ENCODE measurements around the gene MTA3.

The MTA3 gene

DNA sequence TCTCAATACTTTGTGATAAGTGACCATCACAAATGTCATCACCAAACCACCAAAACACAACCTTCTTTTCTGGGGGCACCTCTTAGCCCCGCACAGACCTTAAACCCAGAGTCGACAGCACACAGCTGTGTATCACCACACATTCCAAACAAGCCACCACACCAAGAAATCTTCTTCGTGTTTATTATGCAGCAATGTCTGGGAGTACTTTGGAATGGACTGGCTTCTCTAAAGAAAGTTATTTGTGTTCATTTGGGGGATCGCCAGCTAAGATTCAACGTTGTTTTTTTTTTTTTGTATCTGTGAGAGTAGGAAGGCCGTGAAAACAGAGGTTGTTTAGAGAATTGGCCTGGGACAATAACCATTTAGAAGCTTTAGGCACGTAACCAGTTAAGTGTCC lies 1.1 kb upstream of the MTA3 start:
- TF ChIP-seq, protein P1, sequence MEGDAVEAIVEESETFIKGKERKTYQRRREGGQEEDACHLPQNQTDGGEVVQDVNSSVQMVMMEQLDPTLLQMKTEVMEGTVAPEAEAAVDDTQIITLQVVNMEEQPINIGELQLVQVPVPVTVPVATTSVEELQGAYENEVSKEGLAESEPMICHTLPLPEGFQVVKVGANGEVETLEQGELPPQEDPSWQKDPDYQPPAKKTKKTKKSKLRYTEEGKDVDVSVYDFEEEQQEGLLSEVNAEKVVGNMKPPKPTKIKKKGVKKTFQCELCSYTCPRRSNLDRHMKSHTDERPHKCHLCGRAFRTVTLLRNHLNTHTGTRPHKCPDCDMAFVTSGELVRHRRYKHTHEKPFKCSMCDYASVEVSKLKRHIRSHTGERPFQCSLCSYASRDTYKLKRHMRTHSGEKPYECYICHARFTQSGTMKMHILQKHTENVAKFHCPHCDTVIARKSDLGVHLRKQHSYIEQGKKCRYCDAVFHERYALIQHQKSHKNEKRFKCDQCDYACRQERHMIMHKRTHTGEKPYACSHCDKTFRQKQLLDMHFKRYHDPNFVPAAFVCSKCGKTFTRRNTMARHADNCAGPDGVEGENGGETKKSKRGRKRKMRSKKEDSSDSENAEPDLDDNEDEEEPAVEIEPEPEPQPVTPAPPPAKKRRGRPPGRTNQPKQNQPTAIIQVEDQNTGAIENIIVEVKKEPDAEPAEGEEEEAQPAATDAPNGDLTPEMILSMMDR (conservative IDR thresholded peaks at IDR 0.05; ENCODE audit: low read depth, low read length), result no peak
- no peak overlapping the region for H3K4me3 ChIP-seq (IDR thresholded peaks at IDR 0.05; ENCODE audit: insufficient read depth, low read depth, low read length)
- H4K20me1 ChIP-seq (ENCODE audit: insufficient read depth), result no peaks in the 10 kb centered on the region
- no peak overlapping the region for H3K27ac ChIP-seq
- H3K4me2 ChIP-seq, result peak overlapping the region; percentile 8; the same call in 1 of the 2 replicates
- peak overlapping the region; percentile 42; the same call in 1 of the 2 replicates for H2AFZ ChIP-seq (ENCODE audit: low read depth)
- no peaks in the 10 kb centered on the region for H3K27me3 ChIP-seq (ENCODE audit: insufficient read depth, low read depth)
- H3K4me1 ChIP-seq (ENCODE audit: low read depth, poor library complexity, severe bottlenecking), result peaks cover 31% of the 10 kb centered on the region
- peaks cover 11% of the 10 kb centered on the region; the same call in 1 of the 2 replicates for H3K79me2 ChIP-seq (ENCODE audit: insufficient read depth, low read depth)
- H3K9ac ChIP-seq, result no peak overlapping the region
- no peaks in the 10 kb centered on the region for H3K36me3 ChIP-seq (ENCODE audit: insufficient read depth)

DNA sequence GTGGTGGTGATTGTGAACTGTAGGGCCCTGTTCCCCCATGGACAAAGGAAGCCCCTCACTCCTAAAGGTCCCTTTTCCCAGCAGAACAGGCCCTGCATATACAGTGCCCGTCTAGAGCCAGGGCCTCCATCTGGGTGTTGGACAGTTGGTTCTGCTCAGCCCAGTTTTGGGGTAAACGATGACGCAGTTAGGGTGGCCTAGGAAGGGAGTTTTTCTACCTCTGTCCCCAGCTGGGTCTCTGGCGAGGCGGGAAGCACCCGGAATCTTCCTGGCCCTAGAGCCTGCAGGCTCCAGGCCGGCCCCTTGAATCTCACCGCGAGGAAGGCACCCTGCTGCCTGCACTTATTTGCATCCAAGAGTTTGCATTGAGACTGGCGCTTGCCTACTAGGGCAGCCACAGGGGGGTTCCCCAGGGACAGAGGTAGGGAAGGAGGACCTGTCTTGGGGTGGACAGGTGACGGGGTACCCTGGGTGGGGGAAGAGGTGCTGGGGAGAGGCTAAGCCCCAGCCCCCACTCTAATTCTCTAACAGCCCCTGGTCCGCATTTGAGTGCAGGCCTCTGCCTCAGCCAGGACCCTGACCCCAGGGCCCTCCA lies 529 bp upstream of the MTA3 start:
- TF ChIP-seq, protein P1 (conservative IDR thresholded peaks at IDR 0.05; ENCODE audit: low read depth, low read length), result no peak
- no peak overlapping the region for H3K4me3 ChIP-seq (IDR thresholded peaks at IDR 0.05; ENCODE audit: insufficient read depth, low read depth, low read length)
- peaks cover 31% of the 10 kb centered on the region for H3K4me1 ChIP-seq (ENCODE audit: low read depth, poor library complexity, severe bottlenecking)
- H3K27me3 ChIP-seq (ENCODE audit: insufficient read depth, low read depth), result no peaks in the 10 kb centered on the region
- peak overlapping the region; percentile 42; the same call in 1 of the 2 replicates for H2AFZ ChIP-seq (ENCODE audit: low read depth)
- H4K20me1 ChIP-seq (ENCODE audit: insufficient read depth), result no peaks in the 10 kb centered on the region
- H3K79me2 ChIP-seq (ENCODE audit: insufficient read depth, low read depth), result peaks cover 11% of the 10 kb centered on the region; the same call in 1 of the 2 replicates
- H3K4me2 ChIP-seq, result peak overlapping the region; percentile 8; the same call in 1 of the 2 replicates
- H3K27ac ChIP-seq, result no peak overlapping the region
- no peaks in the 10 kb centered on the region for H3K36me3 ChIP-seq (ENCODE audit: insufficient read depth)
- no peak overlapping the region for H3K9ac ChIP-seq

DNA sequence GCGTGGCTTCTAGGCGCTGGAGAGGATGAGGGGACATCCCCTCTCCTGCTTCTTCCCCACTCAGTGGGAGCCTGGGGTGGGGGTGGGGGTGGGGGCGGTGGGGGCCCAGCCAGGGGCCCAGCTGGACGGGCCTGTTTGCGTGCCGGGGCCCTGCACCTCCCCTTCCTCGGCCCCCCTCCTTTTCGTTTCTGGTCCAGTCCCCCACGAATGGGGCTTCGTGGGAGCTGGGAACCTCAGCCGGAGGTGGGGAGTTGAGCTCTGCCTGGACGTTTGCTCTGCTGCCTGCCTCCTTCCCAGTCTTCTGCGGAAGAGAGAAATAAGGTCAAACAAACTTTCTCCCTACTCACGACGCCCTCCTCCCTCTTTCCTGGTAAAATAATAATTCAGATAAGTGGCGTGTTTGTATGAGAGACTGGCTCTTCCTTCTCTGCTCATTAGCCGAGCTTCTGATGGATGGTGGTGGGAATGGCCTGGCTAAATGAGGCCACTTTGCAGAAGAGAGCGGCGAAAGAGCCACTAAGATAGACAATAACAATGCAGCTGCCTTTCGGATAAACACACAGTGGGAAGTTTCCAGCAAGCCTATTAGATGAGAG lies 782 bp downstream of the MTA3 start:
- Histone ChIP-seq H3K4me1 (ENCODE audit: low read depth, poor library complexity, severe bottlenecking) (peaks cover 31% of the 10 kb centered on the region), H2AFZ (ENCODE audit: low read depth) (peak overlapping the region; percentile 72), H3K4me3 (IDR thresholded peaks at IDR 0.05; ENCODE audit: insufficient read depth, low read depth, low read length) (peak overlapping the region; percentile 96)

DNA sequence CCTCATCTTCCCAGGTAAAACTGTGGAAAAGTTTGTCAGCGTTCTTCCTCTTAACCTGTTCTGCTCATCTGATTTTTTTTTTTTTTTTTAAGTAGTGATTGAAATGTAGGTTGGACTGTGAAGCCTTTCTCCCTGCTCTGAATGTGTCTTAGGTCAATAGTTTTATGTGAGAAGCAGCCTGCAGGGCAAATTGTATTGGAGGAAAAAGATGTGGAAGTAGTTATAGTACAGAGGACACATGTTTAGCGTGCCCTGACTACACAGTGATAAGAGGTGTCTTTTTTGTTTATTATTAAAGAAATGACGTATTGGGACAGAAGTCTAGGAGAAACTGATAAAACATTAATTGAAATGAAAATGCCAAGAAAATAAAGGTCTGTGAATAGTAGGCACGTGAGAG lies 1.5 kb downstream of the MTA3 start:
- peak overlapping the region; percentile 72; the same call in 1 of the 2 replicates for H3K9ac ChIP-seq
- H3K36me3 ChIP-seq (ENCODE audit: insufficient read depth), result no peaks in the 10 kb centered on the region
- H4K20me1 ChIP-seq (ENCODE audit: insufficient read depth), result no peaks in the 10 kb centered on the region
- H2AFZ ChIP-seq (ENCODE audit: low read depth), result peak overlapping the region; percentile 58; the same call in 1 of the 2 replicates
- peaks cover 35% of the 10 kb centered on the region for H3K4me1 ChIP-seq (ENCODE audit: low read depth, poor library complexity, severe bottlenecking)
- H3K4me2 ChIP-seq, result peak overlapping the region; percentile 75
- no peak overlapping the region for H3K27ac ChIP-seq
- no peaks in the 10 kb centered on the region for H3K27me3 ChIP-seq (ENCODE audit: insufficient read depth, low read depth)
- H3K79me2 ChIP-seq (ENCODE audit: insufficient read depth, low read depth), result peaks cover 11% of the 10 kb centered on the region; the same call in 1 of the 2 replicates
- H3K4me3 ChIP-seq (IDR thresholded peaks at IDR 0.05; ENCODE audit: insufficient read depth, low read depth, low read length), result peak overlapping the region; percentile 62
- TF ChIP-seq, protein P1 (conservative IDR thresholded peaks at IDR 0.05; ENCODE audit: low read depth, low read length), result no peak

More for the DNA sequence above, 782 bp downstream of the MTA3 start:
- peaks cover 11% of the 10 kb centered on the region; the same call in 1 of the 2 replicates for H3K79me2 ChIP-seq (ENCODE audit: insufficient read depth, low read depth)
- H3K4me2 ChIP-seq, result peak overlapping the region; percentile 75
- TF ChIP-seq, protein P1 (conservative IDR thresholded peaks at IDR 0.05; ENCODE audit: low read depth, low read length), result no peak
- no peak overlapping the region for H3K27ac ChIP-seq
- peak overlapping the region; percentile 72; the same call in 1 of the 2 replicates for H3K9ac ChIP-seq
- no peaks in the 10 kb centered on the region for H3K36me3 ChIP-seq (ENCODE audit: insufficient read depth)
- no peaks in the 10 kb centered on the region for H3K27me3 ChIP-seq (ENCODE audit: insufficient read depth, low read depth)
- no peaks in the 10 kb centered on the region for H4K20me1 ChIP-seq (ENCODE audit: insufficient read depth)
